SK-N-SH treated with all-trans-retinoic acid at 6 μM for 48 hours (cell line): Measurements from ENCODE around the gene ADAMTSL1.

Experiments
- BACH2 ChIP-seq: fragments of 250-450 bp; sonication (Bioruptor Pico); IDR thresholded peaks from 2 replicates; pipeline ENCODE4 v1.9.0; 2021; ENCODE audit warnings: mild to moderate bottlenecking, borderline replicate concordance
- GLIS3 ChIP-seq: fragments of 250-450 bp; sonication (Bioruptor Pico); IDR thresholded peaks from 2 replicates; pipeline ENCODE4 v1.5.0; 2020; ENCODE audit warnings: mild to moderate bottlenecking, moderate library complexity
- PPARA ChIP-seq: fragments of 250-450 bp; sonication (Bioruptor Pico); IDR thresholded peaks from 2 replicates; pipeline ENCODE4 v1.5.0; 2020; ENCODE audit warnings: mild to moderate bottlenecking, borderline replicate concordance
- RARB ChIP-seq: fragments of 250-450 bp; sonication (Bioruptor Pico); IDR thresholded peaks from 2 replicates; pipeline ENCODE4 v1.8.0; 2021; ENCODE audit warnings: mild to moderate bottlenecking, moderate library complexity
- TCF4 ChIP-seq: fragments of 250-450 bp; sonication (Bioruptor Pico); IDR thresholded peaks from 2 replicates; pipeline ENCODE4 v1.8.0; 2021; ENCODE audit warnings: mild to moderate bottlenecking, moderate library complexity, borderline replicate concordance
- ZC3H10 ChIP-seq: fragments of 250-450 bp; sonication (Bioruptor Pico); IDR thresholded peaks from 2 replicates; pipeline ENCODE4 v1.5.1; 2021; ENCODE audit warnings: mild to moderate bottlenecking, moderate library complexity
- ZFP30 ChIP-seq: fragments of 450-650 bp; formaldehyde crosslinking; IDR thresholded peaks from 2 replicates; pipeline ENCODE4 v1.5.0; 2022; ENCODE audit warnings: mild to moderate bottlenecking, moderate library complexity
- ZNF565 ChIP-seq: fragments of 450-650 bp; formaldehyde crosslinking; conservative IDR thresholded peaks from 2 replicates; pipeline ENCODE4 v1.5.0; 2020; ENCODE audit warnings: low read depth, mild to moderate bottlenecking, moderate library complexity
- TF ChIP-seq, protein P1 (sequence below): fragments of 250-450 bp; sonication (Bioruptor Pico); IDR thresholded peaks from 2 replicates; pipeline ENCODE4 v1.5.1; 2021; ENCODE audit warnings: mild to moderate bottlenecking, moderate library complexity
- TF ChIP-seq, protein P2 (sequence below): fragments of 250-450 bp; sonication (Bioruptor Pico); IDR thresholded peaks from 2 replicates; pipeline ENCODE4 v1.8.0; 2020; ENCODE audit warnings: mild to moderate bottlenecking, moderate library complexity, borderline replicate concordance
- TF ChIP-seq, protein P3 (sequence below): fragments of 250-450 bp; sonication (Bioruptor Pico); IDR thresholded peaks from 2 replicates; pipeline ENCODE4 v1.5.0; 2020; ENCODE audit warnings: mild to moderate bottlenecking, moderate library complexity

DNA sequence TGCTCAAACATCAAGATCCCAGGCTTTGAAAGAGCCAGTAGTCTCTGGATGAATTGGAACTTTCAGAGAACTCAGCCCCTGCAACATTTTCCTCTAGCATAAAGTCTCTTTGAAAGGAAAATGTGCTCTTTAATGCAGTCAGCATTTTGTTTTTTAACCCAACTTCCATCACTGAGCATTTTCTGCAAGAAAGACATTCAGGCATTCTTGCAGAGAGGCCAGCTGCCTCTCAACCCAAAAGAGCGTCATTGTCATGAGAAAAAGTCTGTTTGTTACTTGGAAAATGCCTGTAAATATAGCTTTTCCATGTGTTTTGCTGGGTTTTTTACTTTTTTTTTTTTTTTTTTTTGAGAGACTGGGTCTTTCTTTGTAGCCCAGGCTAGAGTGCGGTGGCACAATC is 225.0 kb downstream of the ADAMTSL1 start:
- TF ChIP-seq ZNF565 (CRISPR knock-in tag) (no peak), ZC3H10 (CRISPR knock-in tag) (no peak), PPARA (no peak), TCF4 (no peak), BACH2 (CRISPR knock-in tag) (no peak), RARB (no peak), GLIS3 (no peak), ZFP30 (CRISPR knock-in tag) (no peak)
- TF ChIP-seq, protein P1, sequence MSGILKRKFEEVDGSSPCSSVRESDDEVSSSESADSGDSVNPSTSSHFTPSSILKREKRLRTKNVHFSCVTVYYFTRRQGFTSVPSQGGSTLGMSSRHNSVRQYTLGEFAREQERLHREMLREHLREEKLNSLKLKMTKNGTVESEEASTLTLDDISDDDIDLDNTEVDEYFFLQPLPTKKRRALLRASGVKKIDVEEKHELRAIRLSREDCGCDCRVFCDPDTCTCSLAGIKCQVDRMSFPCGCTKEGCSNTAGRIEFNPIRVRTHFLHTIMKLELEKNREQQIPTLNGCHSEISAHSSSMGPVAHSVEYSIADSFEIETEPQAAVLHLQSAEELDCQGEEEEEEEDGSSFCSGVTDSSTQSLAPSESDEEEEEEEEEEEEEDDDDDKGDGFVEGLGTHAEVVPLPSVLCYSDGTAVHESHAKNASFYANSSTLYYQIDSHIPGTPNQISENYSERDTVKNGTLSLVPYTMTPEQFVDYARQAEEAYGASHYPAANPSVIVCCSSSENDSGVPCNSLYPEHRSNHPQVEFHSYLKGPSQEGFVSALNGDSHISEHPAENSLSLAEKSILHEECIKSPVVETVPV (CRISPR knock-in tag) = no peak
- TF ChIP-seq, protein P2, sequence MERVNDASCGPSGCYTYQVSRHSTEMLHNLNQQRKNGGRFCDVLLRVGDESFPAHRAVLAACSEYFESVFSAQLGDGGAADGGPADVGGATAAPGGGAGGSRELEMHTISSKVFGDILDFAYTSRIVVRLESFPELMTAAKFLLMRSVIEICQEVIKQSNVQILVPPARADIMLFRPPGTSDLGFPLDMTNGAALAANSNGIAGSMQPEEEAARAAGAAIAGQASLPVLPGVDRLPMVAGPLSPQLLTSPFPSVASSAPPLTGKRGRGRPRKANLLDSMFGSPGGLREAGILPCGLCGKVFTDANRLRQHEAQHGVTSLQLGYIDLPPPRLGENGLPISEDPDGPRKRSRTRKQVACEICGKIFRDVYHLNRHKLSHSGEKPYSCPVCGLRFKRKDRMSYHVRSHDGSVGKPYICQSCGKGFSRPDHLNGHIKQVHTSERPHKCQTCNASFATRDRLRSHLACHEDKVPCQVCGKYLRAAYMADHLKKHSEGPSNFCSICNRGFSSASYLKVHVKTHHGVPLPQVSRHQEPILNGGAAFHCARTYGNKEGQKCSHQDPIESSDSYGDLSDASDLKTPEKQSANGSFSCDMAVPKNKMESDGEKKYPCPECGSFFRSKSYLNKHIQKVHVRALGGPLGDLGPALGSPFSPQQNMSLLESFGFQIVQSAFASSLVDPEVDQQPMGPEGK = no peak
- TF ChIP-seq, protein P3, sequence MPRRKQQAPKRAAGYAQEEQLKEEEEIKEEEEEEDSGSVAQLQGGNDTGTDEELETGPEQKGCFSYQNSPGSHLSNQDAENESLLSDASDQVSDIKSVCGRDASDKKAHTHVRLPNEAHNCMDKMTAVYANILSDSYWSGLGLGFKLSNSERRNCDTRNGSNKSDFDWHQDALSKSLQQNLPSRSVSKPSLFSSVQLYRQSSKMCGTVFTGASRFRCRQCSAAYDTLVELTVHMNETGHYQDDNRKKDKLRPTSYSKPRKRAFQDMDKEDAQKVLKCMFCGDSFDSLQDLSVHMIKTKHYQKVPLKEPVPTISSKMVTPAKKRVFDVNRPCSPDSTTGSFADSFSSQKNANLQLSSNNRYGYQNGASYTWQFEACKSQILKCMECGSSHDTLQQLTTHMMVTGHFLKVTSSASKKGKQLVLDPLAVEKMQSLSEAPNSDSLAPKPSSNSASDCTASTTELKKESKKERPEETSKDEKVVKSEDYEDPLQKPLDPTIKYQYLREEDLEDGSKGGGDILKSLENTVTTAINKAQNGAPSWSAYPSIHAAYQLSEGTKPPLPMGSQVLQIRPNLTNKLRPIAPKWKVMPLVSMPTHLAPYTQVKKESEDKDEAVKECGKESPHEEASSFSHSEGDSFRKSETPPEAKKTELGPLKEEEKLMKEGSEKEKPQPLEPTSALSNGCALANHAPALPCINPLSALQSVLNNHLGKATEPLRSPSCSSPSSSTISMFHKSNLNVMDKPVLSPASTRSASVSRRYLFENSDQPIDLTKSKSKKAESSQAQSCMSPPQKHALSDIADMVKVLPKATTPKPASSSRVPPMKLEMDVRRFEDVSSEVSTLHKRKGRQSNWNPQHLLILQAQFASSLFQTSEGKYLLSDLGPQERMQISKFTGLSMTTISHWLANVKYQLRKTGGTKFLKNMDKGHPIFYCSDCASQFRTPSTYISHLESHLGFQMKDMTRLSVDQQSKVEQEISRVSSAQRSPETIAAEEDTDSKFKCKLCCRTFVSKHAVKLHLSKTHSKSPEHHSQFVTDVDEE (CRISPR knock-in tag) = no peak
